Gastrocnemius medialis (tissue), 4 donors: ENCODE measurements around the gene OR52E8. TPM values are rescaled to one million over a fixed set of nuclear protein-coding genes. Genes with fewer than 3 reads are reported as not detected.

Experiments used
- ATAC-seq, 2 donors: fragments of 150-250 bp; one replicate each; pipeline ENCODE4 v1.9.1; 2016
- DNase-seq, 2 donors: peaks; one replicate each; pipeline ENCODE4 v3.0.0-alpha.2; 2019
- H3K27ac ChIP-seq, 4 donors: fragments of 200-600 bp; sonication (generic); 1 replicate in 1 of 4; 2 replicates in 3 of 4; pipeline ENCODE4 v1.5.1; 2016 to 2018; ENCODE audit warnings: mild to moderate bottlenecking in 2 of 4, moderate library complexity in 1 of 4
- H3K27me3 ChIP-seq, 3 donors: fragments of 200-600 bp; sonication (generic) in 2 of 3; 1 replicate in 1 of 3; 2 replicates in 2 of 3; pipeline versions ENCODE4 v1.5.1 to v1.6.0; 2016 to 2019; ENCODE audit warnings: mild to moderate bottlenecking in 1 of 3, moderate library complexity in 1 of 3
- H3K36me3 ChIP-seq, 2 donors: fragments of 200-600 bp; sonication (generic) in 1 of 2; one replicate each; pipeline ENCODE4 v1.5.1; 2017 to 2018
- H3K4me1 ChIP-seq, 2 donors: fragments of 200-600 bp; sonication (generic) in 1 of 2; one replicate each; pipeline ENCODE4 v1.5.1; 2016 to 2017; ENCODE audit warnings: mild to moderate bottlenecking in 2 of 2
- H3K4me3 ChIP-seq, 4 donors: fragments of 200-600 bp; sonication (generic) in 3 of 4; 1 replicate in 1 of 4; 2 replicates in 3 of 4; pipeline ENCODE4 v1.5.1; 2016 to 2019; ENCODE audit warnings: mild to moderate bottlenecking in 2 of 4
- H3K9me3 ChIP-seq, 3 donors: fragments of 200-600 bp; sonication (generic) in 2 of 3; 1 replicate in 1 of 3; 2 replicates in 2 of 3; pipeline ENCODE4 v1.5.1; 2016 to 2019
- CTCF ChIP-seq, 5 experiments: fragments of 450-650 bp in 3 of 5; fragments of 200-600 bp in 2 of 5; sonication (generic) in 2 of 5; IDR thresholded peaks in 4 of 5; conservative IDR thresholded peaks in 1 of 5; 1 replicate in 4 of 5; 2 replicates in 1 of 5; pipeline ENCODE4 v1.5.1; 2016 to 2019; ENCODE audit warnings: antibody characterized with exemption in 5 of 5, mild to moderate bottlenecking in 3 of 5, moderate library complexity in 3 of 5
- POLR2A ChIP-seq, 2 donors: fragments of 450-650 bp; IDR thresholded peaks; one replicate each; pipeline ENCODE4 v1.6.1; 2017; ENCODE audit warnings: antibody characterized with exemption in 2 of 2, mild to moderate bottlenecking in 2 of 2, moderate library complexity in 2 of 2
- in situ Hi-C, 4 donors: fragments of 200-750 bp; cut with MboI; loops; one replicate each; pipeline versions ENCODE4 v1.15.0 to v1.8.0; 2017; ENCODE audit warnings: low sequenced_read_pairs in 4 of 4
- intact Hi-C: fragments of 100-400 bp; cut with DNase I; formaldehyde crosslinking; loops from one replicate; pipeline ENCODE4 v1.15.1; 2023; ENCODE audit warnings: low total_unique reads
- total RNA-seq, 4 donors: library from RNA; depleted of rRNA; stranded (reverse); fragments of >200 nt; gene quantifications; one replicate each; pipeline versions ENCODE4 v1.1.0 to v1.2.3, GENCODE V29; 2016

Gene OR52E8
- total RNA-seq, 4 donors from 2014 or later = not detected

DNA sequence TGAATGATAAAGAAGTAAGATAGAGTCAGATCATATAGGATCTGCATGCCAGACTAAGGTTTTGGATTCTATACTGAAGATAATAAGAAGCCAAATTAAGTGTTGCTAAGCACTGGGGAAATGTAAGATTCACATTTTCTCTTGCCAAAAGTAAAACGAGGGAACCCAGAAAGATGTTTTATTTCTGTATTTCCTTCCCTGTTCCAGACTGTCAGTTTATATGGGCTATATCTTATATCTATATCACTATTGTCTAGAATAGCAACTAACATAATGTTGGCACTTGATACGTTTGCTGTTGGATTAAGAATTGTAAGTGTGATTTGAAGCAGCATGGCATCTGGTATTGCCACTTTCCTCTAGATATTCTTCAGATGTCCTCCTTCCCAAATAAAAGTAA is 24.0 kb downstream of the OR52E8 start:
- in situ Hi-C loops = no loop called here
- H3K36me3 ChIP-seq = no peaks in the 10 kb centered on the region
- no peaks in the 10 kb centered on the region for H3K4me1 ChIP-seq
- ATAC-seq = no peak
- TF ChIP-seq CTCF (IDR thresholded peaks at IDR 0.05 in 4 of 5, conservative IDR thresholded peaks at IDR 0.05 in 1 of 5) (no peak), POLR2A (IDR thresholded peaks at IDR 0.05) (no peak)
- H3K9me3 ChIP-seq = no peaks in the 10 kb centered on the region
- H3K4me3 ChIP-seq = no peak overlapping the region
- no peaks in the 10 kb centered on the region for H3K27me3 ChIP-seq
- no peak overlapping the region for H3K27ac ChIP-seq
- intact Hi-C loops = no loop called here
- DNase-seq = no peak

GRCh38 chr11:5831196-5831829 is 26.2 kb downstream of the OR52E8 start:
- ATAC-seq = no peak
- Histone ChIP-seq H3K27me3 (no peaks in the 10 kb centered on the region), H3K4me3 (no peak overlapping the region), H3K27ac (no peak overlapping the region), H3K4me1 (no peaks in the 10 kb centered on the region), H3K36me3 (no peaks in the 10 kb centered on the region), H3K9me3 (no peaks in the 10 kb centered on the region)
- in situ Hi-C loops = no loop called here
- TF ChIP-seq CTCF (IDR thresholded peaks at IDR 0.05 in 4 of 5, conservative IDR thresholded peaks at IDR 0.05 in 1 of 5) = no peak
- no peak for TF ChIP-seq POLR2A (IDR thresholded peaks at IDR 0.05)
- DNase-seq = no peak
- intact Hi-C loops = no loop called here

GRCh38 chr11:5818245-5818886 is 39.1 kb downstream of the OR52E8 start:
- DNase-seq (no peak), ATAC-seq (no peak)
- no peaks in the 10 kb centered on the region for H3K36me3 ChIP-seq
- no peaks in the 10 kb centered on the region for H3K9me3 ChIP-seq
- H3K4me1 ChIP-seq = no peaks in the 10 kb centered on the region
- in situ Hi-C loops = loop anchor here in 3 of 4 donors (25.0 kb wide), 3 partner anchors 331 to 1181 kb away; partner anchors contain the start of genes OR51D1 (in 1 of the 3), OR51E1 (in 1 of the 3) and OR52D1 (in 1 of the 3)
- H3K4me3 ChIP-seq = no peak overlapping the region
- H3K27me3 ChIP-seq = no peaks in the 10 kb centered on the region
- TF ChIP-seq CTCF (IDR thresholded peaks at IDR 0.05 in 4 of 5, conservative IDR thresholded peaks at IDR 0.05 in 1 of 5) = no peak
- no peak for TF ChIP-seq POLR2A (IDR thresholded peaks at IDR 0.05)
- H3K27ac ChIP-seq = no peak overlapping the region
- intact Hi-C loops = no loop called here

DNA sequence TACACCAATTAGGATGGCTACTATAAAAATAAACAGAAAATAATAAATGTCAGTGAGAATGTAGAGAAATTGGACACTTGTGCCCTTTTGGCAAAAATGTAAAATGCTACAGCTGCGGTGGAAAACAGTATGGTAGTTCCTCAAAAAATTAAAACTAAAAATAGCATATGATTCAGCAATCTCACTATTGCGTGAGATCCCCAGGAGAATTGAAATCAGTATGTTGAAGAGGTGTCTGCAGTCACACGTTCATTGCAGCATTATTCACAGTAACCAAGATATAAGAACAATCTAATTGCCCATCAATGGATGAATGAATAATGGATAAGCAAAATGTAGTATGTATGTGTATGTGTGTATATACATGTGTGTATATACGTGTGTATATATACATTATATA is 42.0 kb downstream of the OR52E8 start:
- H3K27ac ChIP-seq = no peak overlapping the region
- intact Hi-C loops = no loop called here
- H3K36me3 ChIP-seq = no peaks in the 10 kb centered on the region
- no peak overlapping the region for H3K4me3 ChIP-seq
- DNase-seq (no peak), ATAC-seq (no peak)
- H3K27me3 ChIP-seq = no peaks in the 10 kb centered on the region
- in situ Hi-C loops = loop anchor here in 3 of 4 donors (25.0 kb wide), 3 partner anchors 328 to 1178 kb away; partner anchors contain the start of genes OR51D1 (in 1 of the 3), OR51E1 (in 1 of the 3) and OR52D1 (in 1 of the 3)
- no peaks in the 10 kb centered on the region for H3K4me1 ChIP-seq
- no peak for TF ChIP-seq CTCF (IDR thresholded peaks at IDR 0.05 in 4 of 5, conservative IDR thresholded peaks at IDR 0.05 in 1 of 5)
- no peak for TF ChIP-seq POLR2A (IDR thresholded peaks at IDR 0.05)
- no peaks in the 10 kb centered on the region for H3K9me3 ChIP-seq
